NCI-H526 (cell line): ENCODE results near the gene SVIL.
"Not testable (repeated sequence)": the region's sequence is repeated elsewhere in the genome, so short reads cannot be mapped to it uniquely, and the experiment has no call there.

Source experiments
- DNase-seq, 2 experiments: peaks; one replicate each; lab custom pipeline; 2025; lab: John Stamatoyannopoulos, UW

Gene SVIL

GRCh38 chr10:29603223-29603896 is 31.4 kb downstream of the SVIL start:
- peak in 1 of 2 experiments; percentile 31 for DNase-seq

DNA sequence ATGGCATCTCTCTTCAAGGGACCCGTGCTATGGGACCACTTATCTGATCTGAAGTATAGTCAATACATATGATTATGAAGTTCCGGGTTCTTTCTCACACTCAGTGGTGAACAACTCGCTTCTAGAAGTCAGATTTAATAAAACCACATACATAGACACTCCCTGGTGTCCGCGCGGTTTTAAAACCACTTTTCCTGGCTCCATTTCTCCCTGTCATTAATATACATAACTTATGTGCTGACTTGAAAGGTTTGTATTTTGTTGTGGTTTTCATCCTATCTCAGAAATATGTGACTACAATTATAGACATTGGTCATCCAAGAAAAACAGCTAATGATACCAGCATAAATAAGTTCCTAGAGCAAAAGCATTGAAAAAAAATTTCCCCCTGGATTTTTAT is 34.0 kb downstream of the SVIL start:
- no peak for DNase-seq

DNA sequence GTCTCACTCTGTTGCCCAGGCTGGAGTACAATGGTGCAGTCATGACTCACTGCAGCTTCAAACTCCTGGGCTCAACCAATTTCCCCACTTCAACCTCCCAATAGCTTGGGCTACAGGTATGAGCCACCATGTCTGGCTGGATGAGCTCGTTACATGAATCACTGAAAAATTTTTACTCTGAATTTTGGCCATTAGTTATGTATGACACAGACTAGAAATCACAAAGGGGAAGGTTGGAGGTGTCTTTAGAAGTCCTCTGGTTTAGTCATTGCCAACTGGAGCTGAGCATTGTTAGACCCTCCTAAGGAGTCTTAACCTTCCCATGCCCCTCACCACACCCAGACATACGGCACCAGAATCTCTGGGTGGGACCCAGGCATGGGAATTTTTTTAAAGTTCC is 34.7 kb downstream of the SVIL start:
- no peak for DNase-seq

DNA sequence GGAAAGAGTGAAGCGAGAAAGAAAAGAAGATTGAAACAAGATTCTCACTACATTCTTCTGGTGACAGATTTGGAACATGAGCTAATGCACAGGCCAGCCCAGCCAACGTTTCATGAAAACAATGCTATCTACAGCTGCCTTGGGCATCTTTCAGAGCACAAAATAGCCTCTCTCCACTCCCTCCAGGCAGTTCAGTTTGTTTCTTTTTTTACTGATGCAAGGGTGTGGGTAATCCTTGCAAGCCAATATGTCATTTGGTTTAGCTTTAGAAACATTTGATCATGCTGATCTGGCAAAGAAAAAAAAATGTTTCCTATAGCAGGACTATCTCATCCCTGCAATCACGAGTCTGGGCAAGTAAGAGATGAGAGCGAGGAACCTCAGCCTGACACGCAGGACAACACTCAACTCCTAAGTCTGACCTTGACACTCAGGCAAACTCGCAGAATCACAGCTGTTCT is 35.9 kb downstream of the SVIL start:
- DNase-seq: no peak

GRCh38 chr10:29596826-29597225 is 37.9 kb downstream of the SVIL start:
- no peak for DNase-seq

GRCh38 chr10:29596356-29596755 is 38.4 kb downstream of the SVIL start:
- DNase-seq: no peak

DNA sequence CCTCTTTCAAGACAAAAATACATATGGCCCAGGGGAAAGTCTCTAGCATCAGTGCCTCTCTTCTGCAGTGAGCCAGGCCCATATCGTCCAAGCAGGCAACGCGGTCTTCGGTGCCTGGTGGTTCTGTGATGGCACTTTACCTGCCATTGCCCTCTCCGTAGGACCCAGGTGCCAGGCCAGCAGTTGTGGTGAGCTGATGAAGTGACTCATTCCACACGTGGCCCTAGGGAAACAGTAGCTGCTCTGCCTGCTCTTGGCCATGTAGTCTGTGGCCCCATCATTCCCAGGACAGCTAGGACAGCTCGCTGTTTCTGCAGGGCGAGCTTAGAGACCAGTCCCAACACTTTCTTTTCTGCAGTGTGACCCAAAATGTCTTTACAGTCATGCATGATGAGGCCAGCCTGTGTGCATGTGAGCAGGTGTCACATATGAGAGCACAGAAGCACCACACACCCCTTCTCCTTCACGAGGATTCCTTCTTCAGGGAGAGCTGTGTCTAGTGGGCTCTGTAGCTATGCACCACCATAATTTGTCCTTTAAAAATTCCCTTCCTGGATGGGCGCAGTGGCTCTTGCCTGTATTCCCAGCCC is 39.0 kb downstream of the SVIL start:
- DNase-seq: no peak

DNA sequence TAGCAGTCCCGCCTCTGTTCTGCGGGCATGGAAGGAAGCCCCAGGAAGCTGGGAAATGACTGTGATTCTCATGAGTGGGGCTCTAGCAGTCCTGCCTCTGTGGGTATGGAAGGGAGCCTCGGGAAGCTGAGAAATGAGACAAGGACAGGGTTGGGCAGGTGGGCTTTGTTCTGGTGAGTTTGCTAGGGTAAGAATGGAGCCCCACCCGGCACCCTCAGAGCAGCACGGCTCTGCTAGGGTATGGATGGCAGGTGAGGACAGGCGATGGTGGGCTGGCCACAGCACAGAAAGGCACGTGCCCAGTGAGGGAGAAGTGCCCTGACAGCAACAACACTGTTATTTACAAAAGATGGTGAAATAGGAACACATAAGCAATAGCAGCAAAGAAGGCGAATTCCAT is 39.6 kb downstream of the SVIL start:
- no peak for DNase-seq

DNA sequence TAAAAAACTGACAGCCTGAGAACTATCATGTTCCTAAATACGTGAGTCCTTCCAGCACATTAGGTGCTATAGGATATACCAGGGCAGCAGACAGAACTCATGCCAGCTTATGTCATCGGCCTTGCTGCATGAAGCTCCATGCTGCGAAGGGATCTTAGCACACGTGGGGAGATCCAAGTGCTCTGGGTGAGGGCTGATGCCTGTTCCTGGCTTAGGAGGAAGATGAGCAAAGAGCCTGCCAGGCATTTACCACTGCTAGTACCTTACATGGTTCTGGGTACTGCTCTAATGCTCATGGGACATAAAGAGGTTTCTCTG is 43.2 kb downstream of the SVIL start:
- no peak for DNase-seq

DNA sequence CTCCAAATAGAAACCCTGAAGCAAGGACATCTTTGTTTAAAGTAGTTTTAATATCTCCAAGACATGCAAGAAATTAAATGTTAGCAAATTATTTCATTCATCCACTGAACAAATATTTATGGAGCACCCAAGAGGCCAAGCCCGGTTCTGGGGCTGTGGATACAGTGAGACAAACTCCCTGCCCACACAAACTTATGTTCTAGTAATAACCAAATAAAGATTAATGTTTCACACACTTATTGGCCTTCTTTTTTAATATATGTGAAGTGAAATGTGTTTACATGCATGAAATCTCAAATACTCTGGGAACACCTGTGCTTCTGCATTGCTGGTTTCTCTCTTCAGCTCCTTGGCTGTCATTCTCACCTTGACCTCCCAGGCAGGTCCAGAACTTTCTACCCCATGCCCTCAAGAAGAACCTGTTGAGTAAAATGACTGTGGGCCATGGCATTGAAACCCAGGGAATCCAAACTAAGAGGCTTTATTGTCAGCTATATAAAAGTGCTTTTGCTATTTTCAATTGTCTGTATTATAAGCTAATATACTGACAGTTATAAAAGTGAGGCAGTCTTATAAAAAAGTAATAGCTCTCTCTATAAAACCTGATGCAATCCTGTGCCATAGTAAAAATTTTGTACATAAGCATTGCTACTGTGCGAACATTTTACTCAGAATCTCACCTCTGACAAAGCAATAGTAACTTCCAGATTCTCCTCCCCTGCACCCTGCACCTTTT is 43.7 kb downstream of the SVIL start:
- DNase-seq: no peak

- no peak for DNase-seq
Observed at GRCh38 chr10:29588629-29589421, 45.9 kb downstream of the SVIL start.

- not testable (repeated sequence) for DNase-seq
Observed at GRCh38 chr10:29587750-29588628, 46.8 kb downstream of the SVIL start.

GRCh38 chr10:29587102-29587749 is 47.5 kb downstream of the SVIL start:
- not testable (repeated sequence) for DNase-seq

- DNase-seq: no peak
Observed at GRCh38 chr10:29586509-29586908, 48.3 kb downstream of the SVIL start.

DNA sequence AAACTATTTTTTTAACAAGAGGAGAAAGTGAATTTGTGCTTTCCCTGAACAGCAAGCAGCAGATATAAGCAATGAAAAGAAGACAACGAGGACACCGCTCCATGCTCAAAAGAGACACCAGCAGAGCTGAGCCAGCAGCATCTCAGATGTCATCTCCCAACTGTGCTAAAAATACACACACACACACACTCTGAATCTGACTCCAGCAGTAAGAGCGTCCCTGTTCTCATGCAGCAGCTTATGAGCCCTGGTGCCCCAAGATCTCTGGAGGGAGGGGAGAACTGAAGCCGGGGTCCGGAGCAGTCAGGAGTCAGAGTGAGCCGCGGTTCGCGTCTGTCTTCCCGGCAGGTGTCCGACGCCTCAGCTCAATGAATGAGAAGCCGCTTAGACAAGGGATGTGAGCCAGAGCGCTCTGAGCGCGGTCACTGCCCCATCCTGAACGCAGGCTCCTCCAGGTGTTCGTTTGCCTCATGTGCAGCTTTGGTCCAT is 49.2 kb downstream of the SVIL start:
- peak; percentile 8 to 57 for DNase-seq

- DNase-seq: no peak
Observed at GRCh38 chr10:29584436-29584835, 50.3 kb downstream of the SVIL start.

DNA sequence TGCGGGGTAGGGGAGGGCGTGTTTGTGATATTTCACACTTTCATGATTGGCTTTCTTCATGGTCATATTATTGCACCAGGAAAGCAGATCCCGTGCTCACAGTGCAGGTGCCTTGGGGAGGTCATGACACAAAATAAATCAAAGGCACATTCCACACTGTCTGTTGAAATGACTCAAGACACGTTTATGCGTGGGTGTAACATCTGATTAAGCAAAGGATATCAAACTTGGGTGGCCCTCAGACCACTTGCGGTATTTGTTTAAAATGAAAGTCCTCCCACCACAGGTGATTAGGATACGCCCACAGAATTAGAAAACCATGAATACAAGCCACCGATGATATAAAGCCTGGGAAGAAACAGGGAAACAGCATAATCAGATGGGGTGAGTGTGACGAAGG is 51.1 kb downstream of the SVIL start:
- DNase-seq: no peak

DNA sequence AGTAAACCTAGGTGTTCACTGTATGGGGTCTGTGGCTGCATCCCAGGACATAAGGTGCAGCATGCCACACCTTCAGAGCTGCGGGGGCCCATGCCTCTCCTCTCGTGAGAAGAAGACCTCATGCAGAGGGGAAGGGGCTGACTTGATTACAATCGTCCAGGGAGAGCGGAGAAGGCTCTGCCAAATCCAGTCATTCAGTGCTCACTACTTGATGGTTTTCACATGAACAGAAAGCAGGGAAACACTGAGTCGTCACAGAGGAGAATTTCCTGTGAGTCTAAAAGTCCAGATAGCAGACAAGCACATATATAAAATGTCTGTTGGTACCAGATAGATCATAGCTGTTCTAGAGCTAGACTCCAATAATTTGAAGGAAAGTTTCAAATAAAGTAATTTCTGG is 52.0 kb downstream of the SVIL start:
- not testable (repeated sequence) for DNase-seq

DNA sequence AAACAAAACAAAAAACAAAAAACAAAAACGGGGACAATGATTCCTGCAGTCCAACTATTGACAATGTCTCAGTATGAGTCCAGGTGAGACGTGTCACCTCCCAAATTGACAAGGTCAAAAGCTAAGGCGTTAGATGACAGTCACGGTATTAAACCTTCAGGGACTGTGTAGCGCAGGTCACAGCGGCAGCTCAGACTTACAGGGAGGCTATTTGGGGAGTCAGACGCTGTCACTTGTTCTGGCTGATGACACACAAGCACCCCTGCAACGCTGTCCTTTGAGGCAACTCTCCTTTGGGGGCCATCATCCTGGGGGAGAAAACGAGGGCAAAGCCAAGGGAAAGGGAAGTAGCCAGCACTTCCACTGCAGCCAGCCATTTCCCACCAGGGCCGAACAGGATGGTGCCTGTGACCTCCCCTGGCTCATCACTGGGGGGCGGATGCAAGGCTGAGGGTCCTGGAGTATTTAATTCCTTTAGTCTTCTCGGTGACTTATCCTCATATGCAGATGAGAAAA is 55.3 kb downstream of the SVIL start:
- DNase-seq: no peak

- no peak for DNase-seq
Observed at GRCh38 chr10:29578457-29578856, 56.3 kb downstream of the SVIL start.

- DNase-seq: no peak
Observed at GRCh38 chr10:29576681-29577080, 58.1 kb downstream of the SVIL start.
